IPS DF 6.9 (cell line): Measurements from ENCODE around the gene COMT.

Experiments
- DNase-seq: peaks from one replicate; pipeline ENCODE4 v3.0.0-alpha.2; 2013; ENCODE audit warnings: low read depth, low spot score
- H3K27ac ChIP-seq: one replicate; pipeline ENCODE4 v1.5.1; 2013; ENCODE audit warnings: low read length, control low read depth
- H3K27me3 ChIP-seq: 2 replicates; pipeline ENCODE4 v1.6.1; 2013; ENCODE audit warnings: mild to moderate bottlenecking, low read length; ENCODE audit not compliant: control insufficient read depth, insufficient read depth
- H3K36me3 ChIP-seq: 2 replicates; pipeline ENCODE4 v1.6.1; 2013; ENCODE audit warnings: low read length; ENCODE audit not compliant: control insufficient read depth, insufficient read depth
- H3K4me1 ChIP-seq: 2 replicates; pipeline ENCODE4 v1.6.1; 2013; ENCODE audit warnings: low read length; ENCODE audit not compliant: control insufficient read depth, insufficient read depth
- H3K4me3 ChIP-seq: 2 replicates; pipeline ENCODE4 v1.5.1; 2013; ENCODE audit warnings: mild to moderate bottlenecking, low read length
- H3K9me3 ChIP-seq: 2 replicates; pipeline ENCODE4 v1.6.1; 2013; ENCODE audit warnings: low read length, inconsistent platforms; ENCODE audit not compliant: control insufficient read depth, insufficient read depth
- WGBS: extraction: QIAGEN DNeasy Blood & Tissue Kit; methylation state at CpG from one replicate; pipeline ENCODE4 v1.1.7; 2013; ENCODE audit warnings: mixed read lengths, missing lambda C conversion rate; ENCODE audit not compliant: insufficient read length, insufficient coverage; 5-methylcytosine and 5-hydroxymethylcytosine counted together

Gene COMT

DNA sequence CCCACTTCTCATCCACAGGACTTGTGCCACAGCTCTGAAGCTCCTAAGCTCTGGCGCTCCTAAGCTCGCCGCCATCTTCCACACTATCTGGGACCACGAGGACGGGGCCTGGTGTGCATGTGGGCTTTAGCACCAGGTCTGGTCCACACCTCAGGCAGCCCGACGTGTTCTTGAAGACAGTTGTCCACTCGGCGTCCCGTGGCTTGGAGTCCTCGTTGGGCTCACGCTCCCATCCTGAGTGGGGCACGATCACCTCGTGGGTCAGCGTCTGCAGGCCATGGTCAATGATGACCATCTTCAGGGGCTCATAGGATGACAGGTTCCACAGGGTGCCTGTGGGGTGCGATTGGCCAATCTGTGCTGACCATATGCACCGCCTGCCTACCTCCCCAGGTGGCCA lies 37.2 kb downstream of the COMT start:
- DNase-seq, result no peak
- H3K4me3 ChIP-seq, result no peak overlapping the region
- H3K27ac ChIP-seq, result no peak overlapping the region
- H3K4me1 ChIP-seq, result peaks cover 10% of the 10 kb centered on the region
- no peaks in the 10 kb centered on the region for H3K27me3 ChIP-seq
- WGBS, result no CpG with 5 or more reads among the region's 17 CpGs
- peaks cover 26% of the 10 kb centered on the region for H3K36me3 ChIP-seq
- H3K9me3 ChIP-seq, result no peaks in the 10 kb centered on the region

DNA sequence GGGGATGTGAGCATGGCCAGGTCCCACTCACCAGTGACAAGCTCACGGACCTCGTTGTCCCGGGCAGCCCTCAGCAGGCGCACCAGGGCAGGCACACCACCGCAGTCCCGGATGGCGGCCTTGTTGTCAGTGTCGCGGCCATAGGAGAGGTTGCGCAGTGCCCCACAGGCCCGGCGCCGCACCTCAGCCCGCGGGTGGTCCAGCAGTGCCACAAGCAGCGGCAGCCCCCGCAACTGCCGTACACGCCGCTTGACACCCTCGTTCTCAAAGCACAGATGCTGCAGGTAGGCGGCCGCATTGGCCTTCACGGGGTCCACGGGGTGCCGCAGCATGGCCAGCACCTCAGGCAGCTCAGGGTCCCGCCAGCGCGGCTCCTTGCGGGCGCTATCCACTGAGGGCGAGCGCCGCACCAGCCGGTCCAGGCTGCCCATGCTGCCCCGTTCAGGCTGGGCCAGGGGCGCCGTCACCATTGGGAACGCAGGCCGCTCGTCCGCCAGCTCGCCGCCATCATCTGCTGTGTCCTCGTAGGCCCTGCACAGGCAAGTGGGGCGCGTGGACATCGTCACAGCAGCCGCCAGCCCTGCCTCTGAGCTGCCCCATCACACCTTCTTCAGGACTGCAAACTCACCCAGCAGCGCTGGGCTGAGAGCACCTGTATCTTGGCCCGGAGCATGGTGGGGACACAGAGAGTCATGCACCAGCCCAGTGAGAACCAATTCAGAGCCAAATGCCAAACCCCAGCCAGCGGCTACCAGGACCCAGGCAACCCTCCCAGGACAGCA lies 38.3 kb downstream of the COMT start:
- no peak for DNase-seq
- no CpG with 5 or more reads among the region's 52 CpGs for WGBS
- Histone ChIP-seq H3K4me3 (no peak overlapping the region), H3K4me1 (peaks cover 8% of the 10 kb centered on the region), H3K9me3 (no peaks in the 10 kb centered on the region), H3K36me3 (peaks cover 26% of the 10 kb centered on the region), H3K27me3 (no peaks in the 10 kb centered on the region), H3K27ac (no peak overlapping the region)

DNA sequence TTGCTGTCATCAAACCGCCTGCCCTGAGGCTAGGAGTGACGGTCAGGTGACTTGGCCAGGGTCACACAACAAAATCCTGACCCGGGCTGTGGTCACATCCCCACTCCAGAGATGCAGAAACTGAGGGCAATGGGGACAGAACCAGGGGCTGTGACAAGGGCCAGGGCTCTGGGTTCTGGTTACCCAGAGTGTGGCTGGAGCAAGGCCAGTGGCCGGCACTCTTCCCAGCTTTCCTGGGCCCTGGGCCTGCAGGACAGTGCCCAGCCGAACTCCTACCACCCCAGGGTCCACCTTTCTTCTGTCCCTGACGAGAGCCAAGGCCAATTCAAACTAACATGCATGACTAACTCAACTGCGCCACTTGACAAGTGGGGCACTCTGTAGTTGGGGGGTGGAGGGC lies 39.2 kb downstream of the COMT start:
- Histone ChIP-seq H3K4me3 (no peak overlapping the region), H3K27ac (no peak overlapping the region), H3K27me3 (no peaks in the 10 kb centered on the region), H3K9me3 (no peaks in the 10 kb centered on the region), H3K4me1 (peaks cover under 1% of the 10 kb centered on the region; the same call in 1 of the 2 replicates), H3K36me3 (peaks cover 26% of the 10 kb centered on the region)
- no CpG with 5 or more reads among the region's 7 CpGs for WGBS
- no peak for DNase-seq

DNA sequence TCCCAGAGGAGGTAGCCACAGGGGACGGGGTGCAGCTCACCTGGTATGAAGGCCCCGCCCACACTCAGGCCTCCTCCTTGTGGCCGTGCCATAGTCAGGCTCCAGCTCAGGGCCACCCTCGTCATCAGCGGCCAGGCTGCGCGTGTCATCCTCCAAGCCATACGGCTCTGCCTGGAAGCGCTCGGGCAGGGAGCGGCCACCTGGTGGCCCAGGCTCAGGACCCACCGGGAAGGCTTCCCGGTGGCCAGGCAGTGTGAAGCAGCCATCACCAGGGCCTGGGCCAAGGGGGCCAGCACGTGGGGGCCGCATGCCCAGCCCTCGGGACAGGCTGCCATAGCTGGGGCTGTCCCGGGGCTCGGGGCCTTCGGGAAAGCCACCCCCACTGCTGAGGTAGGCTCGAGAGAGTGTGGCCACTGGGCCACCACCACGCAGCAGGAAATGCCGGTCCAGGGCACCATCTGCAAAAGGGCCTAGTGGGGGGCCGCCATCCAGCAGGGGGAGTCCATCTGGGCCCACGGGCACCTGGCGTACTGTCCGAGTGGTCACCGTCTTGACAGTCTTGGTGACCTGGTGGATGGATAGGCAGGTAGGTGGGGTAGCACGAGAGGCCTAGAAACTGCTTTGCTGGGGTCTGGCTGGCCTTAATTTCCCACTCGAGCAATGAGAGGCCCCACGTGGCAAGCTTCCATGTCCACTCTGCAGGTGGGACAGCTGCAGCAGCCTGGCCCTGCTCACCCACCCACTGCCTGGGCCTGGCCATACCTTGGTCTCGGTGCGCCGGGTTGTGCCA lies 39.8 kb downstream of the COMT start:
- Histone ChIP-seq H3K4me3 (no peak overlapping the region), H3K27ac (no peak overlapping the region), H3K9me3 (no peaks in the 10 kb centered on the region), H3K4me1 (peaks cover 3% of the 10 kb centered on the region; the same call in 1 of the 2 replicates), H3K27me3 (no peaks in the 10 kb centered on the region), H3K36me3 (peaks cover 26% of the 10 kb centered on the region)
- DNase-seq, result no peak
- no CpG with 5 or more reads among the region's 33 CpGs for WGBS

GRCh38 chr22:19981961-19982920 lies 40.7 kb downstream of the COMT start:
- Histone ChIP-seq H3K27me3 (no peaks in the 10 kb centered on the region), H3K9me3 (no peaks in the 10 kb centered on the region), H3K4me3 (no peak overlapping the region), H3K36me3 (peaks cover 26% of the 10 kb centered on the region), H3K4me1 (peaks cover 3% of the 10 kb centered on the region; the same call in 1 of the 2 replicates), H3K27ac (no peak overlapping the region)
- no CpG with 5 or more reads among the region's 16 CpGs for WGBS
- DNase-seq, result no peak

GRCh38 chr22:19982991-19983578 lies 41.5 kb downstream of the COMT start:
- Histone ChIP-seq H3K27ac (no peak overlapping the region), H3K4me1 (peaks cover 3% of the 10 kb centered on the region; the same call in 1 of the 2 replicates), H3K36me3 (peaks cover 26% of the 10 kb centered on the region), H3K4me3 (no peak overlapping the region), H3K27me3 (no peaks in the 10 kb centered on the region), H3K9me3 (no peaks in the 10 kb centered on the region)
- no peak for DNase-seq
- WGBS, result no CpG with 5 or more reads among the region's 8 CpGs

DNA sequence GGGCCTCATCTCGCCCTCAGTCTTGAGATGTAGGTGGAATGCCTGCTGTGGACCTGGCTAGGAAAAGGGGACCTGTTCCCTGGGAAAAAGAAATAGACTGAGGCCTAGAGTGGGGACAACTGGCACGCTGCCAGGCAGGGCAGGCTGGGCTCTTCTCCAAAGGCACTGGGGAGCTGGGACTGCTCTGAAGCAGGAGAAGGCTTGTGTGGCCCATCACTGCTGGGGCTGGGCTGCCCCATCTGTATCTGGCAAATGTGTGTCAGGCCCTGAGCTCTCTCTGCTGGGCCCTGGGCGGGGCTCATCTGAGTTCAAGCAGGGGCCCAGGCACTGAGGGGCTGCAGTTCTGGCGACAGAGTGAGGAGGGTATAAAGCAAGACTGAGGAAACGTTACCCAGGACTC lies 42.2 kb downstream of the COMT start:
- no peak for DNase-seq

DNA sequence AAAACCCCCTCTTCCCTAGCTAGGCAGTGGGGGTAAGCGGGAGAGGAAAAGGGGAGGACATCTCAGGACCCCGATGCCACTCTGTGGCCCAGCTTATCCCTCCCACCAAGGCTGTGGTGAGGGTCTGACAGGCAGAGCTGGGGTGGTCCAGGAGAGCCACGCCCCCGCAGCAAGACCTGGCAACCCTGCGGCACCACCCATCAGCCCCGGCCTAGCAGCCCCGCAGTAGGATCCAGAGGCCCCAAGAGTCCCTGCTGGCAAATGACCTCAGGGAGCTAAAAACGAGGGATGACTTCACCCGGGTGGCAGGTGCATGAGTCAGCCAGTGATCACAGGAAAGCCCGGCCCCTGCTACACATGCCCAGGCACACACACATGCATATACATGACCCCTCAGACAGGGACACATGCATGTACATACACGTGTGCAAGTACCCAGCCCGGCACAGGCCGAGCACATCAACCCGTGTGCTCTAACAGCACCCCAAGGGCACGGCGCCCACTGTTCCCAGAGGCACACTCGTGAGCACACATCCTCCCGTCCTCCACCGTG lies 42.7 kb downstream of the COMT start:
- Histone ChIP-seq H3K9me3 (no peaks in the 10 kb centered on the region), H3K4me3 (no peak overlapping the region), H3K4me1 (peaks cover 3% of the 10 kb centered on the region; the same call in 1 of the 2 replicates), H3K27ac (no peak overlapping the region), H3K36me3 (peaks cover 18% of the 10 kb centered on the region), H3K27me3 (no peaks in the 10 kb centered on the region)
- no CpG with 5 or more reads among the region's 19 CpGs for WGBS
- no peak for DNase-seq

More for the DNA sequence above, 42.2 kb downstream of the COMT start:
- no peak overlapping the region for H3K4me3 ChIP-seq
- H3K4me1 ChIP-seq, result peaks cover 3% of the 10 kb centered on the region; the same call in 1 of the 2 replicates
- peaks cover 23% of the 10 kb centered on the region for H3K36me3 ChIP-seq
- no peak overlapping the region for H3K27ac ChIP-seq
- WGBS, result no CpG with 5 or more reads among the region's 5 CpGs
- no peaks in the 10 kb centered on the region for H3K9me3 ChIP-seq
- H3K27me3 ChIP-seq, result no peaks in the 10 kb centered on the region

DNA sequence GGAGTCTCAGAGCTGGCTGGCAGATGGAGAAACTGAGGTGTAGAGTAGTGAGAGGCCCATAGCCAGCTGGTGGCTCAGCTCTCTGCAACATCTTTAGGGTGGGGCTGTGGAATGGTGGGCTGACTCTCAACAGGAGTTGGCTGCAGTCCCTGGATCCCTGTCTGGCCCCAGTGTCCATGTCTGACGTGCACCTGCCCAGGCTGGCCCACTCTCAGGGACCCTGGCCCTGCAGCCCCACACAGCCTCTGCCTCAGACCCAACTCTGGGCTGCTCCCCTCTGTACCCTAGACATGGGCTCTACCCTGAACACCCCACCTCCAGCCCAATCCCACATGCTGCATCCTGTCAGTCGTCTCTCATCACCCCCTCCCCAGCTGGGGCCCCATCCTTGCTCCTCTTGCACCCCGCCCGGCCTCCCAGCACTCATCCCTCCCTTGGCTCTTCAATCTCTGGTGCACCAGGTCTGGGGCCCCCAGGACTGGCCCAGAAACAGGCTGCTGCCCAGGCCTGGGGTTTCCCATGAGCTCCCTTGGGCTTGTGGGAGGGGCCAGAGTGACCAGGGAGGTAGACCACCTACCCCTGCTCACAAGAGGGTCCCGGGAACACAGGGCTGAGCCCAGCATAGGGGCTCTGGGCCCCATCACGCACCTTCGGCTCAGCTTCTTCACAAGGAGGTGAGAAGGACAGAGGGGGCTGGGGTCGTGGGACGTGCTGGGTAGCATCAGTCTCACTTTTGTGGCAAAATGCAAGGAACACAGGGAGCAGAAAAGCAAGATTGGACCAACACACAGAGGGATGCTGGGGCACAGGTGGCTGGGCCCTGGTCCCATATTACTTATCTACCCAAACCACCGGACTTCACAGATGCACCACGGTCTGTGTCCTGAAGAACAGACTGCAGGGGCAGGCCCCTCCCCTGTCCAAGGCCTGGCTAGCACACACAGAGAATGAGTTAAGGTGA lies 43.6 kb downstream of the COMT start:
- Histone ChIP-seq H3K27me3 (no peaks in the 10 kb centered on the region), H3K9me3 (no peaks in the 10 kb centered on the region), H3K4me3 (no peak overlapping the region), H3K36me3 (peaks cover 13% of the 10 kb centered on the region; the same call in 1 of the 2 replicates), H3K27ac (no peak overlapping the region), H3K4me1 (peaks cover 3% of the 10 kb centered on the region; the same call in 1 of the 2 replicates)
- DNase-seq, result no peak
- no CpG with 5 or more reads among the region's 11 CpGs for WGBS
